Measurements from ENCODE around the gene NEXMIF.
"Not testable (repeated sequence)": the region's sequence is repeated elsewhere in the genome, so short reads cannot be mapped to it uniquely, and the experiment has no call there.

Gene NEXMIF

DNA sequence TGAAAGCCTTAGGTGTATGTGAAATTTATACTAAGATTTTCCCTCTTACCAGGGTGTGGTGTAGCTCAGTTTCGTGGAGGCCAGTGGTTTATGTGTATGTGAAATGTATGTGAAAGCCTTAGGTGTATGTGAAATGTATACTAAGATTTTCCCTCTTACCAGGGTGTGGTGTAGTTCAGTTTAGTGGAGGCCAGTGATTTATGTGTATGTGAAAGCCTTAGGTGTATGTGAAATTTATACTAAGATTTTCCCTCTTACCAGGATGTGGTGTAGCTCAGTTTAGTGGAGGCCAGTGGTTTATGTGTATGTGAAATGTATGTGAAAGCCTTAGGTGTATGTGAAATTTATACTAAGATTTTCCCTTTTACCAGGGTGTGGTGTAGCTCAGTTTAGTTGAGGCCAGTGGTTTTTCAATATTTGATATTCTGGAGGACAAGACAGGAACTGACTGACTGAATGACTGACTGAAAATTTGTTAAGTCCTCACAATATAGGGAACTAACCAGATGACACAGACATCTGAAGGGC lies 143.7 kb downstream of the NEXMIF start:
- Histone ChIP-seq H3K4me3 (ENCODE audit: low read depth, low read length) (no peak overlapping the region), H3K27me3 (ENCODE audit: control insufficient read depth, insufficient read depth, low read length) (no peaks in the 10 kb centered on the region), H3K27ac (no peak overlapping the region), H3K9ac (no peak overlapping the region), H2AFZ (no peak overlapping the region), H3K9me3 (ENCODE audit: control insufficient read depth, low read length) (no peaks in the 10 kb centered on the region), H3K79me2 (no peaks in the 10 kb centered on the region), H3K4me1 (no peaks in the 10 kb centered on the region), H3K36me3 (ENCODE audit: control insufficient read depth, insufficient read depth, low read length) (no peaks in the 10 kb centered on the region), H3K4me2 (ENCODE audit: low read length) (no peak overlapping the region)
- no peak for TF ChIP-seq CTCF (IDR thresholded peaks at IDR 0.05)

GRCh38 chrX:74779175-74779574 lies 146.1 kb downstream of the NEXMIF start:
- H3K4me3 ChIP-seq (ENCODE audit: low read depth, low read length), result no peak overlapping the region
- H3K9me3 ChIP-seq (ENCODE audit: control insufficient read depth, low read length), result no peaks in the 10 kb centered on the region
- H3K27me3 ChIP-seq (ENCODE audit: control insufficient read depth, insufficient read depth, low read length), result no peaks in the 10 kb centered on the region
- H3K36me3 ChIP-seq (ENCODE audit: control insufficient read depth, insufficient read depth, low read length), result no peaks in the 10 kb centered on the region
- no peak overlapping the region for H3K9ac ChIP-seq
- no peak overlapping the region for H3K4me2 ChIP-seq (ENCODE audit: low read length)
- no peak overlapping the region for H3K27ac ChIP-seq
- no peaks in the 10 kb centered on the region for H3K79me2 ChIP-seq
- H3K4me1 ChIP-seq, result no peaks in the 10 kb centered on the region
- TF ChIP-seq CTCF (IDR thresholded peaks at IDR 0.05), result no peak
- no peak overlapping the region for H2AFZ ChIP-seq

- Histone ChIP-seq H3K9me3 (ENCODE audit: control insufficient read depth, low read length) (no peaks in the 10 kb centered on the region), H3K9ac (no peak overlapping the region), H3K27me3 (ENCODE audit: control insufficient read depth, insufficient read depth, low read length) (no peaks in the 10 kb centered on the region), H3K4me3 (ENCODE audit: low read depth, low read length) (no peak overlapping the region), H3K4me1 (no peaks in the 10 kb centered on the region), H3K27ac (no peak overlapping the region), H2AFZ (no peak overlapping the region), H3K4me2 (ENCODE audit: low read length) (no peak overlapping the region), H3K36me3 (ENCODE audit: control insufficient read depth, insufficient read depth, low read length) (no peaks in the 10 kb centered on the region), H3K79me2 (no peaks in the 10 kb centered on the region)
- TF ChIP-seq CTCF (IDR thresholded peaks at IDR 0.05), result no peak
These were observed 150.3 kb downstream of the NEXMIF start for GRCh38 chrX:74774988-74775387.

DNA sequence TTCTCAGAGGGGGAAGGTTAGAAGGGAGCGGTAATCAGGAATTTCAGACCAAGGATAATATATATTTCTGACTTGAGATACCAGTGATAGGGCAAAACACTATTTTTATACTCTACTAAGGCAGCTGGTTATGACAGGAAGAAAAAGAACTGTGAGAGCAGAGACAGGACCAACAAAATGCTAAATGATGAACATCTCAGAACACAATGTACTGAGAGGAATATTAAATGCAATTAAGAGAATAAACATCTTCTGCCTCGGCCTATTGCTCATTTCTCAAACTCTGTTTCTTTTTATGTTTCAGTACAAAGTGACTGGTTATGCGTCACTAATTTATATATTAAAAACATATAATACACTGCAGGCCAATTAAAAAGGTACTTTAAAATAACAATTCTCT lies 188.8 kb downstream of the NEXMIF start:
- TF ChIP-seq CTCF (IDR thresholded peaks at IDR 0.05), result no peak
- Histone ChIP-seq H2AFZ (no peak overlapping the region), H3K27me3 (ENCODE audit: control insufficient read depth, insufficient read depth, low read length) (no peaks in the 10 kb centered on the region)

GRCh38 chrX:74705269-74705668 lies 220.0 kb downstream of the NEXMIF start:
- H3K79me2 ChIP-seq, result no peaks in the 10 kb centered on the region
- H3K9ac ChIP-seq, result no peak overlapping the region
- no peak for TF ChIP-seq CTCF (IDR thresholded peaks at IDR 0.05)
- no peak overlapping the region for H3K4me2 ChIP-seq (ENCODE audit: low read length)
- H3K4me3 ChIP-seq (ENCODE audit: low read depth, low read length), result no peak overlapping the region
- no peak overlapping the region for H2AFZ ChIP-seq
- no peaks in the 10 kb centered on the region for H3K27me3 ChIP-seq (ENCODE audit: control insufficient read depth, insufficient read depth, low read length)
- no peaks in the 10 kb centered on the region for H3K36me3 ChIP-seq (ENCODE audit: control insufficient read depth, insufficient read depth, low read length)
- H3K4me1 ChIP-seq, result no peaks in the 10 kb centered on the region
- no peaks in the 10 kb centered on the region for H3K9me3 ChIP-seq (ENCODE audit: control insufficient read depth, low read length)
- no peak overlapping the region for H3K27ac ChIP-seq

More for the DNA sequence above, 188.8 kb downstream of the NEXMIF start:
- no peak overlapping the region for H3K4me3 ChIP-seq (ENCODE audit: low read depth, low read length)
- no peaks in the 10 kb centered on the region for H3K36me3 ChIP-seq (ENCODE audit: control insufficient read depth, insufficient read depth, low read length)
- H3K27ac ChIP-seq, result no peak overlapping the region
- H3K4me2 ChIP-seq (ENCODE audit: low read length), result no peak overlapping the region
- H3K9me3 ChIP-seq (ENCODE audit: control insufficient read depth, low read length), result no peaks in the 10 kb centered on the region
- H3K4me1 ChIP-seq, result no peaks in the 10 kb centered on the region
- H3K79me2 ChIP-seq, result no peaks in the 10 kb centered on the region
- no peak overlapping the region for H3K9ac ChIP-seq

GRCh38 chrX:74701343-74701742 lies 223.9 kb downstream of the NEXMIF start:
- not testable (repeated sequence) for H3K9me3 ChIP-seq (ENCODE audit: control insufficient read depth, low read length); H3K4me1 ChIP-seq; H3K27me3 ChIP-seq (ENCODE audit: control insufficient read depth, insufficient read depth, low read length); H3K4me2 ChIP-seq (ENCODE audit: low read length); H2AFZ ChIP-seq; H3K27ac ChIP-seq; H3K9ac ChIP-seq; H3K36me3 ChIP-seq (ENCODE audit: control insufficient read depth, insufficient read depth, low read length); H3K79me2 ChIP-seq; H3K4me3 ChIP-seq (ENCODE audit: low read depth, low read length)
